Upper lobe of left lung (tissue), 4 donors: Measurements from ENCODE around the gene ZC3H7A.

Experiments
- CTCF ChIP-seq, 6 experiments: fragments of 450-650 bp in 4 of 6; fragments of 200-600 bp in 2 of 6; sonication (generic) in 2 of 6; IDR thresholded peaks; one replicate each; pipeline ENCODE4 v1.5.1; 2016 to 2019; ENCODE audit warnings: antibody characterized with exemption in 6 of 6
- EP300 ChIP-seq, 4 donors: sonication (generic); formaldehyde crosslinking; IDR thresholded peaks; one replicate each; pipeline ENCODE4 v1.5.1; 2017; ENCODE audit warnings: antibody characterized with exemption in 4 of 4, control low read depth in 2 of 4
- POLR2AphosphoS5 ChIP-seq, 2 donors: sonication (generic); formaldehyde crosslinking; IDR thresholded peaks; one replicate each; pipeline ENCODE4 v1.5.1; 2017; ENCODE audit warnings: antibody characterized with exemption in 2 of 2

- no peak for TF ChIP-seq POLR2AphosphoS5 (IDR thresholded peaks at IDR 0.05)
- no peak for TF ChIP-seq CTCF (IDR thresholded peaks at IDR 0.05)
- no peak for TF ChIP-seq EP300 (IDR thresholded peaks at IDR 0.05)
These were observed 41.9 kb downstream of the ZC3H7A start for GRCh38 chr16:11755022-11755760.
